AG10803 (cell line): ENCODE measurements around the gene ARHGEF6.
"Not testable (repeated sequence)": the region's sequence is repeated elsewhere in the genome, so short reads cannot be mapped to it uniquely, and the experiment has no call there.

Experiments used
- DNase-seq: peaks from one replicate; pipeline ENCODE4 v3.0.0; 2010; ENCODE audit warnings: low read depth
- H3K4me3 ChIP-seq: 2 replicates; pipeline ENCODE4 v1.5.1; 2011; ENCODE audit warnings: mild to moderate bottlenecking, low read length, control low read depth
- TF ChIP-seq, protein P1 (sequence below): conservative IDR thresholded peaks from 2 replicates; pipeline ENCODE4 v1.5.1; 2011; ENCODE audit warnings: mild to moderate bottlenecking, low read length, control low read depth, inconsistent platforms

Gene ARHGEF6

DNA sequence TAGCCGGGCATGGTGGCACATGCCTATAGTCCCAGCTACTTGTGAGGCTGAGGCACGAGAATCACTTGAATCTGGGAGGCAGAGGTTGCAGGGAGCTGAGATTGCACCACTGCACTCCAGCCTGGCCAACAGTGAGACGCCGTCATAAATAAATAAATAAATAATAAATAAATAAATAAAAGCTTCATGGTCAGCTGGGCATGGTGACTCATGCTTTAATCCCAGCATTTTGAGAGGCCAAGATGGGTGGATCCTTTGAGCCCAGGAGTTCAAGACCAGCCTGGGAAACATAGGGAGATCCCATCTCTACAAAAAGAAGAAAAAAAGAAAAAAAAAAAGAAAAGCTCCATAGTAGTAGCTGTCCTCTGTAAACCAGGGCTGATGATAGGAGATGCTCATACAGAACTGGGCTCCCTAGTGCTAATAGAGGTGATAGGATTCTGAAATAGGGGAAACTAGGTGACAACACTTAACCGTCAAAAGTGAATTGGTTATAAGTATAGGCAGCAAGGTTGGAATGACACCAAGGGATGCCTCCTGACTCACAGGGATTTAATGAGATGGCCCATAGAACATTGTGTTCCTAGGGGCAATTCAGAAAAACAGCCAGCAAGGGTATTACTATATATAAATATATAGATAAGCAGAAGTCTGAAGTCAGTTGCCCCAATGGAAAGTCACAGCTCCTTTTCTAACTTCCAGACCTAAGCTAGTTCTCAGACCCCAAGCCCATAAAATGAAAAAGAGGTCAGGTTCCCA, 41.8 kb upstream of the ARHGEF6 start:
- no peak overlapping the region for H3K4me3 ChIP-seq
- DNase-seq, result peak; percentile 15
- TF ChIP-seq, protein P1, sequence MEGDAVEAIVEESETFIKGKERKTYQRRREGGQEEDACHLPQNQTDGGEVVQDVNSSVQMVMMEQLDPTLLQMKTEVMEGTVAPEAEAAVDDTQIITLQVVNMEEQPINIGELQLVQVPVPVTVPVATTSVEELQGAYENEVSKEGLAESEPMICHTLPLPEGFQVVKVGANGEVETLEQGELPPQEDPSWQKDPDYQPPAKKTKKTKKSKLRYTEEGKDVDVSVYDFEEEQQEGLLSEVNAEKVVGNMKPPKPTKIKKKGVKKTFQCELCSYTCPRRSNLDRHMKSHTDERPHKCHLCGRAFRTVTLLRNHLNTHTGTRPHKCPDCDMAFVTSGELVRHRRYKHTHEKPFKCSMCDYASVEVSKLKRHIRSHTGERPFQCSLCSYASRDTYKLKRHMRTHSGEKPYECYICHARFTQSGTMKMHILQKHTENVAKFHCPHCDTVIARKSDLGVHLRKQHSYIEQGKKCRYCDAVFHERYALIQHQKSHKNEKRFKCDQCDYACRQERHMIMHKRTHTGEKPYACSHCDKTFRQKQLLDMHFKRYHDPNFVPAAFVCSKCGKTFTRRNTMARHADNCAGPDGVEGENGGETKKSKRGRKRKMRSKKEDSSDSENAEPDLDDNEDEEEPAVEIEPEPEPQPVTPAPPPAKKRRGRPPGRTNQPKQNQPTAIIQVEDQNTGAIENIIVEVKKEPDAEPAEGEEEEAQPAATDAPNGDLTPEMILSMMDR, result no peak

DNA sequence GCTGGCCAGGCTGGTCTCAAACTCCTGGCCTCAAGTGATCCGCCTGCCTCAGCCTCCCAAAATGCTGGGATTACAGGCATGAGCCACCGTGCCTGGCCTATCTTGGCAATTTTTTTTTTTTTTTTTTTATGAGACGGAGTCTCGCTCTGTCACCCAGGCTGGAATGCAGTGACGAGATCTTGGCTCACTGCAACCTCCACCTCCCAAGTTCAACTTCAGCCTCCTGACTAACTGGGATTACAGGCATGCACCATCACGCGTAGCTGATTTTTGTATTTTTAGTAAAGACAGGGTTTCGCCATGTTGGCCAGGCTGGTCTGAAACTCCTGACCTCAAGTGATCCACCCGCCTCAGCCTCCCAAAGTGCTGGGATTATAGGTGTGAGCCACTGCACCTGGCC, 39.0 kb upstream of the ARHGEF6 start:
- DNase-seq, H3K4me3 ChIP-seq: not testable (repeated sequence)

DNA sequence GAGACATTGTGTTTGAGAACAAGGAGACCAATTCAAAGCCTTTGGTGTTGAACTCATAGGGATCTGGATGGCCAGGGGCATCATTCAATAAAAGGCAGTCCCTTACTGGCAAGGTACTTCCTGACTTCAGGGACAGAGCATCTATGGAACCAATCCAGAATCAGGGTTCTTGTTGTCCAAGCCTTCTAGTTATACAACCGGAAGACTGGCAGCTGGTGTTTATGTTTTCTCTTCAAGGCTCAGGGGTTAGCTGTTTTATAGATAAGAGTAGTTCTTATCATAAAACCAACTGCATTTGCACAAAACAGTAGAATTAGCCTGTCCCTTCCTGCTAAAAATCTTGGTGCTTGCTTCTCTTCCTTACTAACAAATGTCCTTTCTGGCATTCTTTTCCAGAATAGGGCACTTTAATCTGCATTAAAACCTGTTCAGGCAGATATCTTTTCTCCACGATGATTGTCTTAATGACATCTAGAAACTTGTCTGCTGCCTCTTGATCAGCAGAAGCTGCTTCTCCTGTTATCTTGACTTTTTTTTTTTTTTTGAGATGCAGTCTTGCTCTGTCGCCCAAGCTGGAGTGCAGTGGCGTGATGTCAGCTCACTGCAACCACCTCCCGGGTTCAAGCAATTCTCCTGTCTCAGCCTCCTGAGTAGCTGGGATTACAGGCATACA, 38.4 kb upstream of the ARHGEF6 start:
- no peak for DNase-seq
- H3K4me3 ChIP-seq, result no peak overlapping the region
- TF ChIP-seq, protein P1, result no peak

DNA sequence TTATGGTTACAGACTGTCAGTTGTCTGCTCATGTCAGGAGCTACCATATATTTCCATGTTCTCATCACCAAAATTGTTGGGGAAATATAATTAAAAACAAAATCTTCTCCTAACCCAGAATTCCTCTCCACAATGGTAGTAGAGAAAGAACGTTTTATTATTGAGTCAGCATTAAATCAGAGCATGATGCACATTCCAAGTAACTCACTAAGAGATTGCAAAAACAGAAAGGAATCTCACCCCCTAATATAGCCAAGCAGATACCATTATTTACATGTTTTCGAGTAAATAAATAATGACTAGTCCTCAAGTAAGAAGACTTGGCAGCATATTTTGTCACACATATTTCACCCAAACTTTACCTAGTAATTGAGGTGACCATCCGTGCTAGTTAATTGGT, 36.2 kb upstream of the ARHGEF6 start:
- TF ChIP-seq, protein P1, result no peak
- H3K4me3 ChIP-seq, result no peak overlapping the region
- DNase-seq, result peak; percentile 52

DNA sequence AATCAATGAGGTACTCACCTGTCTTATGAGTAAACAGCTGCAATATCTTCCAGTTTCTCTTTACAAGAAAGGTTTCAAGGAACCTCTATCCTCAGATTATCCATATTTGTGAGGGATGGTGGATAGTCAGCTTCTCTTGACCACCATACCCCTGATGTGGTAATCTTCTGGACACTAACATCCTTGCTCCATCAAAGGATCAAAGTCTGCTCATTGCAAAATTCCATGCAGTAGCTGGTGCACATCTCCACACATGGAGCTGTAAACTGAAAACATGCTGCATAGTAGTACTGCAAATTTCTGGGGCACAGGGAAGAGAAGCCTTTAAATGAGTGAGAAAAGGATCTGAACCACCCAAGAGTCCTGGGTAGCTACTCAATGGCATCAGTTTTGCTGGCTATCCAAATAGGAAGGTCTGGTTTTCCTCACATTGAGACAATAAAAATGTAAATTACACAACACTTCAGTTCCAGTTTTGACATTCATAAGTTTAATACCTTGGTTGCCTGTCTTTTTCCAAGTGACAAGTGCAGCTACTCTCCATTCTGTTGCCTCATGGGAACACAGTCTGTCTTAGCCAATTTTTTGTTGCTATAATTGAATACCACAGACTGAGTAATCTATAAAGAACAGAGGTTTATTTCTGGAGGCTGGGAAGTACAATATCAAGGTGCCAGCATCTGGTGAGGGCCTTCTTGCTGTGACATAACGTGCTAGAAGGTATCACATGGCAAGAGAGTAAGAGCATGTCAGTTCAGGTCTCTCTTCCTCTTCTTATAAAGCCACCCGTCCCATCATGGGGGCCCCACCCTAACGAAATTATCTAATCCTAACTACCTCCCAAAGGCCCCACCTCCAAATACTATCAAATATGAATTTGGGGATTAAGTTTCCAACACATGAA, 34.4 kb upstream of the ARHGEF6 start:
- DNase-seq, result peak; percentile 3

DNA sequence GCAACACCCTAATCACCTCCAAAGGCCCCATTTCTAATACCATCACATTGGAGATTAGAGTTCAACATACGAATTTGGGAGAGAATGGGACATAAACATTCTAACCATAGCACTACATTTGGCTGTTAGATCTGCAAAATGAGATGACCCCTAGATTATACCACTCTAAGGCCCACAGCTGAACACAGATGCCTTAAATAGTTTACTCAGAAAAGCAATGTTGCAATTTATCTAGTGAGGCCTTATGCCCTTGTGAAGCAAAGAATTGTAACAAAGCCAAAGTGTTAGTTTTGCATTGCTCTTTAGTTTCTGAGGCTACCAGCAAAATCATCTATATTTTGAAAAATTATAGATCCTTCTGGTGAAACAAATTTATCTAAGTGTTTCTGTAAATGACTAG, 31.6 kb upstream of the ARHGEF6 start:
- TF ChIP-seq, protein P1, result no peak
- H3K4me3 ChIP-seq, result no peak overlapping the region
- peak; percentile 59 for DNase-seq

More for the DNA sequence above, 34.4 kb upstream of the ARHGEF6 start:
- TF ChIP-seq, protein P1, result no peak
- H3K4me3 ChIP-seq, result no peak overlapping the region

DNA sequence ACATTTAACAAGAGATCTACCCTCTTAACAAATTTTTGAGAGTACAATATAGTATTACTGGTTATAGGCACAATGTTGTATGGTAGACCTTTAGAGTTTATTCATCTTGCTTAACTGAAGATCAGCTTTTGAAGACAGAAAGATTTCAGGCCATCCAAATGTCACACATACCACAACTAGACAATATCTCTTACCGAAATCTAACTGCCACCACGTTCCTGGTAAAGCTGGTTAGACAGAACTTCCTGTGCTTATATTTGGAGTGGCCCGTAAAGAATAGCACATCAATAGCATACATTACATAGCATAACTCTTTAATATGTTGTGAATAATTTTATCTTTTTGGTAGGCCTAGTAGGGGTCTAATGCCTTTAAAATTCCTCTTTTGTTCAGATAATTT, 29.8 kb upstream of the ARHGEF6 start:
- TF ChIP-seq, protein P1, result no peak
- H3K4me3 ChIP-seq, result no peak overlapping the region
- DNase-seq, result no peak
